HG02798 (cell line): ENCODE measurements around the gene CSTA.

Experiments
- ATAC-seq: cut with Tn5 transposase; IDR thresholded peaks from one replicate; pipeline ENCODE4 v1.9.1; 2021; ENCODE audit warnings: mild to moderate bottlenecking; ENCODE audit not compliant: unreplicated experiment, poor library complexity

CSTA gene

DNA sequence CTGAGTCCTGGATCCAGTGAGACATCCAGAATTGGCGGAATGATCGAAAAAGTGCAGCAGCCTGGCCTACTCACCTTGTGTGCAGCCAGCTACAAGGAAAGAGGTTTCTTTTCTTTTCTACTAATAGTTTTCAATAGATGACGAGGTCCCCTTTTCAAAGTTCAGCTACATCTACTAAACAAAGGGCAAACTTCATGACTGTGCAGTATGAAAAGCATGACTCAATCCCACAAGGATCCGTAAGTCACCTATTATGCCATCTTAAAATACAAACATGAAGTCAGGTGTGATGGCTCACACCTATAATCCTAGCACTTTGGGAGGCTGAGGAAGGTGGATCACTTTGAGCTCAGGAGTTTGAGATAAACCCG, 41.3 kb downstream of the CSTA start:
- ATAC-seq = no peak

- no peak for ATAC-seq
Measured at GRCh38 chr3:122374034-122374433, 49.0 kb downstream of the CSTA start.

DNA sequence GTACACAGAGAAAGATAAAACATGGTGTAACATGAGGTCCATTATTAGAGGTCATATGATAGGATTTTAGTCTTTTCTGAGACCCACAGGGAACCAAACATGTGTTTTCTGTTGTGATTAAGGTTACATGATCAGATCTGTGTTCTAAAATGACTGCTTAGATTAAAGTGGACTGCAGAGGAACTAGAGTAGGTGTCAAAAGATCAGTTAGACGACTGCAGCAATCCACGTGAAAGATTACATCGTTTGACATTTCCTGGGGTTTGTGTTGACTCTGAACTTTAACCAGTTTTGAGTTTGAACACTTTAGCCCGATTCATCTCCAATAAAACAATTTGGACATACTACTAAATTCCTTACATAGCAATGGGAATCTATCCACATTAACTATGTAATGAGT, 52.9 kb downstream of the CSTA start:
- no peak for ATAC-seq

DNA sequence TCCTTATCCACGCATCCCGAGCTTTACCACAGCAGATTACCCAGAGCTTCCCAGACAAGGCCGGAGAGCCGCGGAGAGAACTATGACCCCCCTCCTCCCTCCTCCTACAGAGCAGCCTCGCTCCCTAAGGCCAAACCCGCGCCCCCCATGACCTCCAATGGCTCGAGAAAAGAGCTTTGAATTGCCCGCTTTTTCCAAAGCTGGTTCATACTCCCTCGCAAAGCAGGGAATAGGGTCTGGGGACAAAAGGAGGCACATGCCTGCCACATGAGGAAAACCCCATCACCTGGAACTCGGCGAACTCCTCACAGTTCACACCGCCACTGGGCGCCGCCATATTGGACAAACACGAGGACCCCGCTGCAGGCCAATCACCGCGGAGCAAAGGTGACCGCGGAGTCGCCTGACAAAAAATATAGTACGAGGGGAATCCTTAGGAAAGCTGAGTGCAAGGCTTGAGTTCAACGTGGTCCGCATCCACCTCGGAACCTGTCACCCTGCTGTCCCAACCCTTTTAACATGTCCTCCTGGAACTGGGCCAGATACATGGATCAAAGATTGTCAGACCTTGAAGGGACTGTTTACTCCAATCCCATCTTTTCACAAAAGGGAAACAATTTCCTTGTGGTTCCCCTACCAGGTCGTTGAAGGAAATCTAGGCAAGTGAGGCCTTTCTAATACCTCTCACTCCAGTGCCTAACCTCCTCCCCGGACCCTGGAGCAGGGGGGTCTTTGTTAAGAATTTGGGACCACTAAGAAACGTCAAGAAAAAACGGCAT, 58.0 kb downstream of the CSTA start, which contains the start of gene MIX23:
Gene MIX23, minus strand, starts transcription at position 344 of the 779 bp plus-strand sequence. Its CDS starts 7 bp downstream, at position 337.
- peak; percentile 50 for ATAC-seq

DNA sequence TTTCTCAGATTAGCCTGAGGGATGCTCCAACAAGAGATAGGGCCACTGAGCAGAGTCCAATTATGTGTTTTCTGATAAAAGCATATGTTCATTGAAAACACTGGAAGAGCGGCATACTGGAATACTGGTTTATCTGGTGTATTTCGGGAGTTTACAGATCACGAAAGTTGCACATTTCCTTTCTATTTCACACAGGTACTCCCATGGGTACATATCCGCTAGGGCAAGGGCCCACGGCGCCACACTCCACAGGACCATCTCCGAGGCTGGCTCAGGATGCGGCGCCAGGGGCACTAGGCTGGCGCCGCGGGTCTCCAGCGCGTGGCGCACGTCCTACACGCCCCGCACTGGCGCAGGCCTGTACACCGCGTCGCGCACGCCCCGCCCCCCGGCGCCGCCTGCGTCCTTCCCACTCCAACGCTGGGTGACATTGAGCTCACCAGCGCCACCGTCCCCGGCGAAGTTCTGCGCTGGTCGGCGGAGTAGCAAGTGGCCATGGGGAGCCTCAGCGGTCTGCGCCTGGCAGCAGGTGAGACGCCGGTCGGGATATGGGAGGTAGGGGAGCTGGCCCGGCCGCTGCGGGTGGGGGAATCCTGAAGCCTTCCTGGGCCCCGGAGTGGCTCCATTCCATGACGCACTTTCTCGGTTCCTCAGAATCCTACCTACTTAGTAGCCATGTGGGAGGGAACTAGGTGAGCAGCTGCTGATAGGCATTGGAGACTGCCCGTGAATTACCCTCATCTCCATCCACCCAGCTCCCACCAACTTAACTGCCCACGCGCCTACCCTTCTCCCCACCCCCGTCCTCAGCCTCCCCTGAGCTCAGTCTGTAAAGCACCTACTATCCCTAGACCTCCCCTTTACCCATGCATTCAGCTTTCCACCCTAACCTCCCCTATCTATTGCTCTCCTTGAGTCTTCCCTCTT, 59.0 kb downstream of the CSTA start, which contains the start of gene FAM162A:
Gene FAM162A, plus strand, starts transcription at position 412 of the 927 bp plus-strand sequence. Its CDS starts 84 bp downstream, at position 496.
- ATAC-seq = peak; percentile 94

DNA sequence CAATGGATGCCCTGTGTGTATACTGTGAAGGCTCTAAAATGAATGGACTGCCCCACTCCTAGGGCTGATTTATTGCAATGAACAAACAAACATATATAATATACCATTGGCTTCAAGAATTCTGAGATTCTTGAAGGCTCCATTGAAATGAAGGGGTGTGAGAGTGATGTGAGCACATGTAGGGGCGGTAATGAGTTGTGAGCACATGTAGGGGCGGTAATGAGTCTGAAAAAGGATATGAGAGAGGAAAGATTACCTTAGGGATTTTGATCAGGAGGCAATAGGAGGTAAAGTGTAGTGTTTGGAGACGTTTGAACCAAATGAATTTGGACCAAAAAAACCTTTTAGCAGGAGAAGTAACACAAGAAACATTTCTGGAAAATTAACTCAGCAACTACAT, 62.7 kb downstream of the CSTA start:
- no peak for ATAC-seq

- ATAC-seq = no peak
Measured at GRCh38 chr3:122389197-122389596, 64.1 kb downstream of the CSTA start.

- no peak for ATAC-seq
Measured at GRCh38 chr3:122389892-122390291, 64.8 kb downstream of the CSTA start.

DNA sequence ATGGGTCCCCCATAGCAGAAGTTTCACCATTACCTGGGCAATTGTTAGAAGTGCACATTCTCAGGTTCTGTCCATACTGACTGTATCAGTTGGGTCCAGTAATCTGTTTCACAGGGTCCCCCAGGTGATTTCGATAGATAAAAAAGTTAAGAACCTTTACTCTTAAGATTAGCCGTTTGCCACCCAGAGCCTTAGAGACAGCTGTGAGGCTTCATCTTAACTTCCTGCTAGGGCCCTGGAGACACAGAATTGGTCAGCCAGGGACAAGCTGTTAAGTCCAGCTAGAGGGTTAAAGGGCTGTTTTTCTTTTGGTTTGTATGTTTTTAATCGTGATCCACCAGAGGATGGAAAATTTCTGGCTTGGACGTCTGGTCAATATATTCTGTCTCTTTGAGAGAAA, 65.6 kb downstream of the CSTA start:
- no peak for ATAC-seq
